ENCODE results near the gene ARL17A.
"Not testable (repeated sequence)": the region's sequence is repeated elsewhere in the genome, so short reads cannot be mapped to it uniquely, and the experiment has no call there.

The ARL17A gene

GRCh38 chr17:46618975-46619374 lies 39.5 kb upstream of the ARL17A start:
- no CpG with 5 or more reads among the region's 1 CpG for WGBS (ENCODE audit: extremely low coverage, insufficient coverage, low lambda C conversion rate)

GRCh38 chr17:46617121-46617520 lies 37.6 kb upstream of the ARL17A start:
- not testable (repeated sequence) for H3K4me2 ChIP-seq (ENCODE audit: low read length)

More at GRCh38 chr17:46618975-46619374, 39.5 kb upstream of the ARL17A start:
- not testable (repeated sequence) for H3K27me3 ChIP-seq (ENCODE audit: insufficient read depth, low read length, poor library complexity); H2BK5ac ChIP-seq (ENCODE audit: low read length); H2BK120ac ChIP-seq (ENCODE audit: low read depth, low read length); H3K18ac ChIP-seq (ENCODE audit: low read length); H3K79me1 ChIP-seq (ENCODE audit: low read length); H3K4ac ChIP-seq (ENCODE audit: low read depth, low read length); H3K36me3 ChIP-seq (ENCODE audit: control insufficient read depth, insufficient read depth, low read length); H3K4me3 ChIP-seq (ENCODE audit: low read length); H3K23ac ChIP-seq (ENCODE audit: low read length); H3K79me2 ChIP-seq (ENCODE audit: control insufficient read depth, insufficient read depth, low read length); H3K27ac ChIP-seq (ENCODE audit: low read depth, low read length); H3K56ac ChIP-seq (ENCODE audit: low read length); H3K4me2 ChIP-seq (ENCODE audit: low read length); H4K8ac ChIP-seq (ENCODE audit: low read depth, low read length); H2AK5ac ChIP-seq (ENCODE audit: low read length); H4K5ac ChIP-seq (ENCODE audit: low read length); H2BK15ac ChIP-seq (replicated peaks; ENCODE audit: low read depth); H3K4me1 ChIP-seq (ENCODE audit: control insufficient read depth, low read depth, low read length); DNase-seq; H3K9ac ChIP-seq (ENCODE audit: low read length)

GRCh38 chr17:46613876-46614275 lies 34.4 kb upstream of the ARL17A start:
- no CpG with 5 or more reads among the region's 1 CpG for WGBS (ENCODE audit: extremely low coverage, insufficient coverage, low lambda C conversion rate)
- not testable (repeated sequence) for H3K4me3 ChIP-seq (ENCODE audit: low read length); H3K9ac ChIP-seq (ENCODE audit: low read length); H3K79me2 ChIP-seq (ENCODE audit: control insufficient read depth, insufficient read depth, low read length); H3K79me1 ChIP-seq (ENCODE audit: low read length); H3K23ac ChIP-seq (ENCODE audit: low read length); H3K4me1 ChIP-seq (ENCODE audit: control insufficient read depth, low read depth, low read length); H2BK15ac ChIP-seq (replicated peaks; ENCODE audit: low read depth); DNase-seq; H3K27ac ChIP-seq (ENCODE audit: low read depth, low read length); H4K5ac ChIP-seq (ENCODE audit: low read length); H2BK120ac ChIP-seq (ENCODE audit: low read depth, low read length); H4K8ac ChIP-seq (ENCODE audit: low read depth, low read length); H2BK5ac ChIP-seq (ENCODE audit: low read length); H3K4me2 ChIP-seq (ENCODE audit: low read length); H3K18ac ChIP-seq (ENCODE audit: low read length); H3K36me3 ChIP-seq (ENCODE audit: control insufficient read depth, insufficient read depth, low read length); H2AK5ac ChIP-seq (ENCODE audit: low read length); H3K56ac ChIP-seq (ENCODE audit: low read length); H3K27me3 ChIP-seq (ENCODE audit: insufficient read depth, low read length, poor library complexity); H3K4ac ChIP-seq (ENCODE audit: low read depth, low read length)

More at GRCh38 chr17:46617121-46617520, 37.6 kb upstream of the ARL17A start:
- not testable (repeated sequence) for H2BK120ac ChIP-seq (ENCODE audit: low read depth, low read length); H4K8ac ChIP-seq (ENCODE audit: low read depth, low read length); H3K4me3 ChIP-seq (ENCODE audit: low read length); H2AK5ac ChIP-seq (ENCODE audit: low read length); H2BK5ac ChIP-seq (ENCODE audit: low read length); H3K36me3 ChIP-seq (ENCODE audit: control insufficient read depth, insufficient read depth, low read length); H3K56ac ChIP-seq (ENCODE audit: low read length); H2BK15ac ChIP-seq (replicated peaks; ENCODE audit: low read depth); H3K27ac ChIP-seq (ENCODE audit: low read depth, low read length); H3K79me2 ChIP-seq (ENCODE audit: control insufficient read depth, insufficient read depth, low read length); H3K4ac ChIP-seq (ENCODE audit: low read depth, low read length); H3K23ac ChIP-seq (ENCODE audit: low read length); H3K4me1 ChIP-seq (ENCODE audit: control insufficient read depth, low read depth, low read length); DNase-seq; H3K27me3 ChIP-seq (ENCODE audit: insufficient read depth, low read length, poor library complexity); H3K79me1 ChIP-seq (ENCODE audit: low read length); H3K18ac ChIP-seq (ENCODE audit: low read length); H3K9ac ChIP-seq (ENCODE audit: low read length); H4K5ac ChIP-seq (ENCODE audit: low read length)
- no CpG with 5 or more reads among the region's 3 CpGs for WGBS (ENCODE audit: extremely low coverage, insufficient coverage, low lambda C conversion rate)

DNA sequence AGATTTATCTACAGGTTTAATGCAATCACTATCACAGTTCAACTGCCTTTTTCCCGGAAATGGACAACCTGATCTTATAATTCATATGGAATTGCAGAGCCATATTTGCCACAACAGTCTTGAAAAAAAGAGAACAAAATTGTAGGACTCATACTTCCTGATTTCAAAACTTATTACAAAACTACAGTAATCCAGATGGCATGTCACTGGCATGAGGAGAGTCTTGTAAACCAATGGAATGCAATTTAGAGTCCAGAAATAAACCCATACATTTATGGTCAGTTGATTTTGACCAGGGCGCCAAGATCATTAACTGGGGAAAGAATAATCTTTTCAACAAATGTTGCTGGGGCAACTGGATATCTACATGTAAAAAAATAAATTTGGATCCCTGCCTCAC lies 31.8 kb upstream of the ARL17A start:
- not testable (repeated sequence) for H4K8ac ChIP-seq (ENCODE audit: low read depth, low read length); H4K5ac ChIP-seq (ENCODE audit: low read length); H3K79me2 ChIP-seq (ENCODE audit: control insufficient read depth, insufficient read depth, low read length); DNase-seq; H3K27ac ChIP-seq (ENCODE audit: low read depth, low read length); H3K27me3 ChIP-seq (ENCODE audit: insufficient read depth, low read length, poor library complexity); H2BK5ac ChIP-seq (ENCODE audit: low read length); H3K4me2 ChIP-seq (ENCODE audit: low read length); H3K56ac ChIP-seq (ENCODE audit: low read length); H2BK15ac ChIP-seq (replicated peaks; ENCODE audit: low read depth); H3K9ac ChIP-seq (ENCODE audit: low read length); H2BK120ac ChIP-seq (ENCODE audit: low read depth, low read length); H3K4ac ChIP-seq (ENCODE audit: low read depth, low read length); H3K36me3 ChIP-seq (ENCODE audit: control insufficient read depth, insufficient read depth, low read length); H3K4me3 ChIP-seq (ENCODE audit: low read length); H2AK5ac ChIP-seq (ENCODE audit: low read length); H3K18ac ChIP-seq (ENCODE audit: low read length); H3K23ac ChIP-seq (ENCODE audit: low read length); H3K79me1 ChIP-seq (ENCODE audit: low read length); H3K4me1 ChIP-seq (ENCODE audit: control insufficient read depth, low read depth, low read length)
- no CpG with 5 or more reads among the region's 2 CpGs for WGBS (ENCODE audit: extremely low coverage, insufficient coverage, low lambda C conversion rate)

GRCh38 chr17:46603125-46603524 lies 23.6 kb upstream of the ARL17A start:
- H3K79me1 ChIP-seq (ENCODE audit: low read length); H3K27me3 ChIP-seq (ENCODE audit: insufficient read depth, low read length, poor library complexity); H3K4me1 ChIP-seq (ENCODE audit: control insufficient read depth, low read depth, low read length): not testable (repeated sequence)

DNA sequence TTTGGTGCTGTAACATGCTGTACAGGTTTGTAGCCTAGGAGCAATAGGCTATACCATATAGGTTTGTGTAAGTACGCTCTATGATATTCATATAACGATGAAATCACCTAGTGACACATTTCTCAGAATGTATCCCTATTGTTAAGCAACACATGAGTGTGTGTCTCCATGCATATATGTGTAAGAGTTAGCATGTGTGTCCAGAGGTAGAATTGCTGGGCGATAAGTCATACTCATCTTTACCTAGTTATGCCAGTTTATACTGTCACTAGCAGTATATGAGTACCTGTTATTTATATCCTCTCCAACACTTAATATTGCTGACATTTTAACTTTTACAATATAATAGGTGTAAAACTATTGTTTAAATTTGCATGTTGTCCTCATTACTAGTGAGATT lies 21.3 kb upstream of the ARL17A start:
- not testable (repeated sequence) for H2BK5ac ChIP-seq (ENCODE audit: low read length); H3K79me2 ChIP-seq (ENCODE audit: control insufficient read depth, insufficient read depth, low read length); H3K18ac ChIP-seq (ENCODE audit: low read length); H3K27me3 ChIP-seq (ENCODE audit: insufficient read depth, low read length, poor library complexity); H3K79me1 ChIP-seq (ENCODE audit: low read length); H3K23ac ChIP-seq (ENCODE audit: low read length); DNase-seq; H4K8ac ChIP-seq (ENCODE audit: low read depth, low read length); H2BK15ac ChIP-seq (replicated peaks; ENCODE audit: low read depth); H3K9ac ChIP-seq (ENCODE audit: low read length); H3K36me3 ChIP-seq (ENCODE audit: control insufficient read depth, insufficient read depth, low read length); H3K27ac ChIP-seq (ENCODE audit: low read depth, low read length); H2BK120ac ChIP-seq (ENCODE audit: low read depth, low read length); H2AK5ac ChIP-seq (ENCODE audit: low read length); H3K4ac ChIP-seq (ENCODE audit: low read depth, low read length); H3K4me2 ChIP-seq (ENCODE audit: low read length); H3K4me1 ChIP-seq (ENCODE audit: control insufficient read depth, low read depth, low read length); H3K4me3 ChIP-seq (ENCODE audit: low read length); H3K56ac ChIP-seq (ENCODE audit: low read length); H4K5ac ChIP-seq (ENCODE audit: low read length)
- no CpG with 5 or more reads among the region's 3 CpGs for WGBS (ENCODE audit: extremely low coverage, insufficient coverage, low lambda C conversion rate)

More at GRCh38 chr17:46603125-46603524, 23.6 kb upstream of the ARL17A start:
- H2BK120ac ChIP-seq (ENCODE audit: low read depth, low read length); H2AK5ac ChIP-seq (ENCODE audit: low read length); H3K23ac ChIP-seq (ENCODE audit: low read length); H4K5ac ChIP-seq (ENCODE audit: low read length); H3K18ac ChIP-seq (ENCODE audit: low read length); H3K36me3 ChIP-seq (ENCODE audit: control insufficient read depth, insufficient read depth, low read length); H3K56ac ChIP-seq (ENCODE audit: low read length); H2BK5ac ChIP-seq (ENCODE audit: low read length); H4K8ac ChIP-seq (ENCODE audit: low read depth, low read length); H3K27ac ChIP-seq (ENCODE audit: low read depth, low read length); H3K4ac ChIP-seq (ENCODE audit: low read depth, low read length); H3K9ac ChIP-seq (ENCODE audit: low read length); H3K4me2 ChIP-seq (ENCODE audit: low read length); DNase-seq; H3K4me3 ChIP-seq (ENCODE audit: low read length); H3K79me2 ChIP-seq (ENCODE audit: control insufficient read depth, insufficient read depth, low read length); H2BK15ac ChIP-seq (replicated peaks; ENCODE audit: low read depth): not testable (repeated sequence)
